HepG2 (cell line): ENCODE measurements around the gene PML. TPM values are rescaled to one million over a fixed set of nuclear protein-coding genes. Genes with fewer than 3 reads are reported as not detected.

Experiments used
- AKAP8 ChIP-seq: sonication (generic); formaldehyde crosslinking; IDR thresholded peaks from 2 replicates; pipeline ENCODE4 v1.5.1; 2020; ENCODE audit warnings: mild to moderate bottlenecking, missing genetic modification reagents
- ARID2 ChIP-seq: sonication (generic); formaldehyde crosslinking; IDR thresholded peaks from 2 replicates; pipeline ENCODE4 v1.8.1; 2022; ENCODE audit warnings: mild to moderate bottlenecking, missing genetic modification reagents, borderline replicate concordance
- ASH2L ChIP-seq: fragments of 300-600, 200-600 bp; sonication (generic); IDR thresholded peaks from 2 replicates; pipeline ENCODE4 v1.7.0; 2017; ENCODE audit warnings: low read depth, mild to moderate bottlenecking, moderate library complexity, mixed read lengths, low read length; ENCODE audit not compliant: insufficient read length
- KDM6A ChIP-seq: IDR thresholded peaks from 2 replicates; pipeline ENCODE4 v1.6.1; 2016; ENCODE audit warnings: low read depth
- RCOR2 ChIP-seq: IDR thresholded peaks from 2 replicates; pipeline ENCODE4 v1.6.1; 2016; ENCODE audit warnings: missing biosample characterization, missing genetic modification reagents
- SIX1 ChIP-seq: sonication (generic); formaldehyde crosslinking; IDR thresholded peaks from 2 replicates; pipeline ENCODE4 v1.4.0; 2020; ENCODE audit warnings: missing genetic modification reagents, borderline replicate concordance
- XBP1 ChIP-seq: sonication (generic); formaldehyde crosslinking; IDR thresholded peaks from 2 replicates; pipeline ENCODE4 v1.5.0; 2020; ENCODE audit warnings: missing genetic modification reagents
- ZNF138 ChIP-seq: sonication (generic); formaldehyde crosslinking; IDR thresholded peaks from 2 replicates; pipeline ENCODE4 v1.5.0; 2020; ENCODE audit warnings: mild to moderate bottlenecking, low read depth, missing genetic modification reagents
- ZNF224 ChIP-seq: sonication (generic); formaldehyde crosslinking; IDR thresholded peaks from 2 replicates; pipeline ENCODE4 v1.5.0; 2020; ENCODE audit warnings: mild to moderate bottlenecking, missing genetic modification reagents
- ZNF235 ChIP-seq: sonication (generic); formaldehyde crosslinking; IDR thresholded peaks from 2 replicates; pipeline ENCODE4 v1.8.1; 2023; ENCODE audit warnings: mild to moderate bottlenecking, missing genetic modification reagents, borderline replicate concordance
- ZNF44 ChIP-seq: sonication (generic); formaldehyde crosslinking; IDR thresholded peaks from 2 replicates; pipeline ENCODE4 v1.5.1; 2020; ENCODE audit warnings: mild to moderate bottlenecking, missing genetic modification reagents
- ZNF747 ChIP-seq: sonication (generic); formaldehyde crosslinking; IDR thresholded peaks from 2 replicates; pipeline ENCODE4 v1.8.1; 2023; ENCODE audit warnings: missing genetic modification reagents, mild to moderate bottlenecking, borderline replicate concordance
- polyA plus RNA-seq, 8 experiments: library from polyadenylated mRNA; depleted of rRNA in 3 of 8; stranded (reverse) in 7 of 8; unstranded in 1 of 8; fragments of >200 nt; fragmentation: Illumina TruSeq in 4 of 8; extraction: Trizol in 4 of 8; gene quantifications; 2 replicates each; pipeline versions ENCODE4 v1.2.1 to v1.2.3, GENCODE V29; 2011 to 2016; ENCODE audit warnings: low read depth in 4 of 8, missing spikeins in 1 of 8, mixed read lengths in 1 of 8; ENCODE audit not compliant: insufficient read depth in 1 of 8
- total RNA-seq, 5 experiments: library from RNA; depleted of rRNA; stranded (reverse); fragments of >200 nt; fragmentation: Illumina TruSeq; extraction: Trizol; gene quantifications; 2 replicates each; pipeline ENCODE4 v1.2.3, GENCODE V29; 2016; ENCODE audit warnings: low read depth in 1 of 5
- TF ChIP-seq, protein P1 (sequence below): sonication (generic); formaldehyde crosslinking; IDR thresholded peaks from 2 replicates; pipeline ENCODE4 v1.4.0; 2020; ENCODE audit warnings: mild to moderate bottlenecking, low read depth, missing genetic modification reagents
- TF ChIP-seq, protein P2 (sequence below): sonication (generic); formaldehyde crosslinking; IDR thresholded peaks from 2 replicates; pipeline ENCODE4 v1.4.0; 2020; ENCODE audit warnings: missing genetic modification reagents, borderline replicate concordance
- TF ChIP-seq, protein P3 (sequence below): sonication (generic); formaldehyde crosslinking; IDR thresholded peaks from 2 replicates; pipeline ENCODE4 v1.9.0; 2021; ENCODE audit warnings: missing genetic modification reagents, mild to moderate bottlenecking, borderline replicate concordance
- TF ChIP-seq, protein P4 (sequence below): IDR thresholded peaks from 2 replicates; pipeline ENCODE4 v1.4.0; 2020; ENCODE audit warnings: mild to moderate bottlenecking, missing genetic modification reagents
- TF ChIP-seq, protein P5 (sequence below): sonication (generic); formaldehyde crosslinking; IDR thresholded peaks from 2 replicates; pipeline ENCODE4 v1.4.0; 2020; ENCODE audit warnings: missing genetic modification reagents
- TF ChIP-seq, protein P6 (sequence below): sonication (generic); formaldehyde crosslinking; IDR thresholded peaks from 2 replicates; pipeline ENCODE4 v1.8.0; 2022; ENCODE audit warnings: mild to moderate bottlenecking, missing genetic modification reagents, moderate library complexity

The PML gene
- total and polyA plus RNA-seq, 2 of the 13 experiments (the other 11 are each of a cell fraction or from before 2014, with no cell fraction given): 2.9 to 3.9 TPM

DNA sequence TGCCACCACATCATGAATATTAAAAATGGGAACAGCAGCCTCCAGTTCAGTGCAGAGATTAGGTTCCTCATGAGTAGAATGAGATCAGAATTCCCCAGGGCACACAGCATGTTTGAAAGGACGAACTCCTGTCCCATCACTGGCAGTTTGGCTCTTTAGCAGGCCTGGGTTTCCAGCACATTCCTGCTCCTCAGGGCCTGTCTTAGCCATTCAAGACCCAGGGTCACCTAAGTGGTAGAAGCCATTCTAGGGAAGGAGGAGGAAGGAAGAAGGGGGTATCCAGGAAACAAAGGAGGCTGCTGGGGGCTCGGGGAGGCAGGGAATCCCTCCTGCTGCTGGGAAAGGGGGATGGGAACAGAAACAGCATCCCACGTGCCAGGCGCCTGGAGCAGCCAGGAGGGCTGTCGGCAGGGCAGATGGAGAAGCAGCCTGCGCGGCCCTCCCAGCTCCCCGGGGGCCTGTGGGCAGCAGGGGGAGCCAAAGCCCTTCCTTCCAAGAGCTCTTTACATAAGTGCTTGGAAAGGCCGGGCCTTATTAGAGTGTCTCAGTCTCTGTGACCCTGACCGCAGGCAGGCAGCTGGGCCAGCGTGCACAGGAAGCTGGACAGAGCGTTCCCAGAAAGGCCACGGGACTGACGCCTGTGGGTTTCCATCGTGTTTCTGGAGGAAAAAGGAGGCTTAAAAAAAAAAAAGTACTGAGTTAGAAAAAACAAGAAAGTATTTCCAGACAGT lies 43.5 kb upstream of the PML start (continued):
- TF ChIP-seq, protein P1, sequence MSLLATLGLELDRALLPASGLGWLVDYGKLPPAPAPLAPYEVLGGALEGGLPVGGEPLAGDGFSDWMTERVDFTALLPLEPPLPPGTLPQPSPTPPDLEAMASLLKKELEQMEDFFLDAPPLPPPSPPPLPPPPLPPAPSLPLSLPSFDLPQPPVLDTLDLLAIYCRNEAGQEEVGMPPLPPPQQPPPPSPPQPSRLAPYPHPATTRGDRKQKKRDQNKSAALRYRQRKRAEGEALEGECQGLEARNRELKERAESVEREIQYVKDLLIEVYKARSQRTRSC (CRISPR knock-in tag): no peak
- TF ChIP-seq SIX1 (CRISPR knock-in tag): no peak
- no peak; the same call in 1 of the 2 replicates for TF ChIP-seq ZNF224 (CRISPR knock-in tag)
- TF ChIP-seq ZNF44 (CRISPR knock-in tag): no peak
- TF ChIP-seq, protein P2, sequence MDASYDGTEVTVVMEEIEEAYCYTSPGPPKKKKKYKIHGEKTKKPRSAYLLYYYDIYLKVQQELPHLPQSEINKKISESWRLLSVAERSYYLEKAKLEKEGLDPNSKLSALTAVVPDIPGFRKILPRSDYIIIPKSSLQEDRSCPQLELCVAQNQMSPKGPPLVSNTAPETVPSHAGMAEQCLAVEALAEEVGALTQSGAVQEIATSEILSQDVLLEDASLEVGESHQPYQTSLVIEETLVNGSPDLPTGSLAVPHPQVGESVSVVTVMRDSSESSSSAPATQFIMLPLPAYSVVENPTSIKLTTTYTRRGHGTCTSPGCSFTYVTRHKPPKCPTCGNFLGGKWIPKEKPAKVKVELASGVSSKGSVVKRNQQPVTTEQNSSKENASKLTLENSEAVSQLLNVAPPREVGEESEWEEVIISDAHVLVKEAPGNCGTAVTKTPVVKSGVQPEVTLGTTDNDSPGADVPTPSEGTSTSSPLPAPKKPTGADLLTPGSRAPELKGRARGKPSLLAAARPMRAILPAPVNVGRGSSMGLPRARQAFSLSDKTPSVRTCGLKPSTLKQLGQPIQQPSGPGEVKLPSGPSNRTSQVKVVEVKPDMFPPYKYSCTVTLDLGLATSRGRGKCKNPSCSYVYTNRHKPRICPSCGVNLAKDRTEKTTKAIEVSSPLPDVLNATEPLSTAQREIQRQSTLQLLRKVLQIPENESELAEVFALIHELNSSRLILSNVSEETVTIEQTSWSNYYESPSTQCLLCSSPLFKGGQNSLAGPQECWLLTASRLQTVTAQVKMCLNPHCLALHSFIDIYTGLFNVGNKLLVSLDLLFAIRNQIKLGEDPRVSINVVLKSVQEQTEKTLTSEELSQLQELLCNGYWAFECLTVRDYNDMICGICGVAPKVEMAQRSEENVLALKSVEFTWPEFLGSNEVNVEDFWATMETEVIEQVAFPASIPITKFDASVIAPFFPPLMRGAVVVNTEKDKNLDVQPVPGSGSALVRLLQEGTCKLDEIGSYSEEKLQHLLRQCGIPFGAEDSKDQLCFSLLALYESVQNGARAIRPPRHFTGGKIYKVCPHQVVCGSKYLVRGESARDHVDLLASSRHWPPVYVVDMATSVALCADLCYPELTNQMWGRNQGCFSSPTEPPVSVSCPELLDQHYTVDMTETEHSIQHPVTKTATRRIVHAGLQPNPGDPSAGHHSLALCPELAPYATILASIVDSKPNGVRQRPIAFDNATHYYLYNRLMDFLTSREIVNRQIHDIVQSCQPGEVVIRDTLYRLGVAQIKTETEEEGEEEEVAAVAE (CRISPR knock-in tag): no peak
- TF ChIP-seq, protein P3, sequence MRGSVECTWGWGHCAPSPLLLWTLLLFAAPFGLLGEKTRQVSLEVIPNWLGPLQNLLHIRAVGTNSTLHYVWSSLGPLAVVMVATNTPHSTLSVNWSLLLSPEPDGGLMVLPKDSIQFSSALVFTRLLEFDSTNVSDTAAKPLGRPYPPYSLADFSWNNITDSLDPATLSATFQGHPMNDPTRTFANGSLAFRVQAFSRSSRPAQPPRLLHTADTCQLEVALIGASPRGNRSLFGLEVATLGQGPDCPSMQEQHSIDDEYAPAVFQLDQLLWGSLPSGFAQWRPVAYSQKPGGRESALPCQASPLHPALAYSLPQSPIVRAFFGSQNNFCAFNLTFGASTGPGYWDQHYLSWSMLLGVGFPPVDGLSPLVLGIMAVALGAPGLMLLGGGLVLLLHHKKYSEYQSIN (CRISPR knock-in tag): no peak
- 0 out of 2 replicates have a peak, but pooled peaks have one; percentile 8 for TF ChIP-seq ZNF747 (CRISPR knock-in tag)
- no peak for TF ChIP-seq XBP1 (CRISPR knock-in tag)
- no peak for TF ChIP-seq ARID2 (CRISPR knock-in tag)
- no peak for TF ChIP-seq RCOR2 (CRISPR knock-in tag)
- no peak for TF ChIP-seq ZNF138 (CRISPR knock-in tag)
- TF ChIP-seq, protein P4, sequence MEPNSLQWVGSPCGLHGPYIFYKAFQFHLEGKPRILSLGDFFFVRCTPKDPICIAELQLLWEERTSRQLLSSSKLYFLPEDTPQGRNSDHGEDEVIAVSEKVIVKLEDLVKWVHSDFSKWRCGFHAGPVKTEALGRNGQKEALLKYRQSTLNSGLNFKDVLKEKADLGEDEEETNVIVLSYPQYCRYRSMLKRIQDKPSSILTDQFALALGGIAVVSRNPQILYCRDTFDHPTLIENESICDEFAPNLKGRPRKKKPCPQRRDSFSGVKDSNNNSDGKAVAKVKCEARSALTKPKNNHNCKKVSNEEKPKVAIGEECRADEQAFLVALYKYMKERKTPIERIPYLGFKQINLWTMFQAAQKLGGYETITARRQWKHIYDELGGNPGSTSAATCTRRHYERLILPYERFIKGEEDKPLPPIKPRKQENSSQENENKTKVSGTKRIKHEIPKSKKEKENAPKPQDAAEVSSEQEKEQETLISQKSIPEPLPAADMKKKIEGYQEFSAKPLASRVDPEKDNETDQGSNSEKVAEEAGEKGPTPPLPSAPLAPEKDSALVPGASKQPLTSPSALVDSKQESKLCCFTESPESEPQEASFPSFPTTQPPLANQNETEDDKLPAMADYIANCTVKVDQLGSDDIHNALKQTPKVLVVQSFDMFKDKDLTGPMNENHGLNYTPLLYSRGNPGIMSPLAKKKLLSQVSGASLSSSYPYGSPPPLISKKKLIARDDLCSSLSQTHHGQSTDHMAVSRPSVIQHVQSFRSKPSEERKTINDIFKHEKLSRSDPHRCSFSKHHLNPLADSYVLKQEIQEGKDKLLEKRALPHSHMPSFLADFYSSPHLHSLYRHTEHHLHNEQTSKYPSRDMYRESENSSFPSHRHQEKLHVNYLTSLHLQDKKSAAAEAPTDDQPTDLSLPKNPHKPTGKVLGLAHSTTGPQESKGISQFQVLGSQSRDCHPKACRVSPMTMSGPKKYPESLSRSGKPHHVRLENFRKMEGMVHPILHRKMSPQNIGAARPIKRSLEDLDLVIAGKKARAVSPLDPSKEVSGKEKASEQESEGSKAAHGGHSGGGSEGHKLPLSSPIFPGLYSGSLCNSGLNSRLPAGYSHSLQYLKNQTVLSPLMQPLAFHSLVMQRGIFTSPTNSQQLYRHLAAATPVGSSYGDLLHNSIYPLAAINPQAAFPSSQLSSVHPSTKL: peak; percentile 23; the same call in 1 of the 2 replicates
- TF ChIP-seq, protein P5, sequence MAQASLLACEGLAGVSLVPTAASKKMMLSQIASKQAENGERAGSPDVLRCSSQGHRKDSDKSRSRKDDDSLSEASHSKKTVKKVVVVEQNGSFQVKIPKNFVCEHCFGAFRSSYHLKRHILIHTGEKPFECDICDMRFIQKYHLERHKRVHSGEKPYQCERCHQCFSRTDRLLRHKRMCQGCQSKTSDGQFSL (CRISPR knock-in tag): no peak
- TF ChIP-seq KDM6A (CRISPR knock-in tag): no peak
- no peak for TF ChIP-seq ZNF235 (CRISPR knock-in tag)
- TF ChIP-seq ASH2L: no peak
- TF ChIP-seq, protein P6, sequence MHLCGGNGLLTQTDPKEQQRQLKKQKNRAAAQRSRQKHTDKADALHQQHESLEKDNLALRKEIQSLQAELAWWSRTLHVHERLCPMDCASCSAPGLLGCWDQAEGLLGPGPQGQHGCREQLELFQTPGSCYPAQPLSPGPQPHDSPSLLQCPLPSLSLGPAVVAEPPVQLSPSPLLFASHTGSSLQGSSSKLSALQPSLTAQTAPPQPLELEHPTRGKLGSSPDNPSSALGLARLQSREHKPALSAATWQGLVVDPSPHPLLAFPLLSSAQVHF: no peak
- no peak for TF ChIP-seq AKAP8
